GM06990 (cell line): Measurements from ENCODE around the gene MBTD1.

Experiments
- DNase-seq: peaks from one replicate; pipeline ENCODE4 v3.0.0-alpha.2; 2011; ENCODE audit not compliant: insufficient read length; ENCODE audit errors: extremely low read depth
- H3K27me3 ChIP-seq: replicated peaks from 2 replicates; pipeline ENCODE4 v1.6.0; 2011; ENCODE audit warnings: low read length; ENCODE audit not compliant: control insufficient read depth, insufficient read depth
- H3K36me3 ChIP-seq: 2 replicates; pipeline ENCODE4 v1.5.1; 2011; ENCODE audit warnings: low read length; ENCODE audit not compliant: control insufficient read depth, insufficient read depth
- H3K4me3 ChIP-seq: replicated peaks from 2 replicates; pipeline ENCODE4 v1.5.1; 2011; ENCODE audit warnings: low read depth, mild to moderate bottlenecking, control low read depth, low read length
- TF ChIP-seq, protein P1 (sequence below): IDR thresholded peaks from 2 replicates; pipeline ENCODE4 v1.5.1; 2011; ENCODE audit warnings: low read length, control low read depth, mild to moderate bottlenecking, inconsistent platforms; ENCODE audit not compliant: insufficient read depth, poor library complexity, severe bottlenecking

The MBTD1 gene

DNA sequence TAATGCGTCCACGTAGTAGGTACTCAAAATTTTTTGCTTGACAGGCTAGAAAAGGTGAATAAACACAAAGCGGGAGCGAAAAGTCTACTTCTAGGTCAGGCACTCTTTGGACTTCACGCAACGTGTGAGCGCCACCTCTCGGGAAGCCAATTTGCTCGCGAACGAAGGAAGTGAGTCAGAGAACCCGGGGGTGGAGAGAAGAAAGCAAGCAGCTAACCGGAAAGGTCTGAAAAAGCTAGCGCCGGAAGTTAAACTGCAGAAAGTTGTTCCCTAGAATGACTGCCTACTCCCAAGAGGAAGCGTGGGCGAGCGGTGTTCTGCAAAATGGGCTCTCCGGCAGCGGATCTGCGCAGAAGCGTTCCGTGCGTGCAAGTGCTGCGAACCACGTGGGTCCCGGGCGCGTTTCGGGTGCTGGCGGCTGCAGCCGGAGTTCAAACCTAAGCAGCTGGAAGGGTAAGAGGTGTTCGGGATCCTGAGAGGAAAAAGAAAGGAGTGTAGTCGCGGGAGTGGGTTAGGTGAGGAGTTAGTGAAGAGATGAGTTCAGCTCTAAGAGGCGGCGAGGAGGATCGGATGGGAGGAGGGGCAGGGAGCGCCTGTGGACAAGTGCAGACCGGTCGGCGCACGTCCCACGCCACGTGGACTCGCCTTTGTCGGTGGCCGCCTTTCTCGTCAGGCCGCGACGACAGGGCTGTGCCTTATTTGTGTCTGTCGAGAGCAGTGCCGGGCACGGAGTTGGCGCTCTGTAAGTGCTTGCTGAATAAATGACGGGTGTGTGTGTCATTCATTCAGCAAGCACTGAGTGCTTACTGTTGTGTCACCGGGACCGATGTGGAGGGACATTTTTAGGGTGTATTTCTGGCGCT, 106.4 kb downstream of the MBTD1 start, which contains the start of gene NME1:
NME1 (plus strand) TSS at position 350 of the 863 bp plus-strand sequence. CDS start 2,096 bp downstream, outside the sequence.
- TF ChIP-seq, protein P1, sequence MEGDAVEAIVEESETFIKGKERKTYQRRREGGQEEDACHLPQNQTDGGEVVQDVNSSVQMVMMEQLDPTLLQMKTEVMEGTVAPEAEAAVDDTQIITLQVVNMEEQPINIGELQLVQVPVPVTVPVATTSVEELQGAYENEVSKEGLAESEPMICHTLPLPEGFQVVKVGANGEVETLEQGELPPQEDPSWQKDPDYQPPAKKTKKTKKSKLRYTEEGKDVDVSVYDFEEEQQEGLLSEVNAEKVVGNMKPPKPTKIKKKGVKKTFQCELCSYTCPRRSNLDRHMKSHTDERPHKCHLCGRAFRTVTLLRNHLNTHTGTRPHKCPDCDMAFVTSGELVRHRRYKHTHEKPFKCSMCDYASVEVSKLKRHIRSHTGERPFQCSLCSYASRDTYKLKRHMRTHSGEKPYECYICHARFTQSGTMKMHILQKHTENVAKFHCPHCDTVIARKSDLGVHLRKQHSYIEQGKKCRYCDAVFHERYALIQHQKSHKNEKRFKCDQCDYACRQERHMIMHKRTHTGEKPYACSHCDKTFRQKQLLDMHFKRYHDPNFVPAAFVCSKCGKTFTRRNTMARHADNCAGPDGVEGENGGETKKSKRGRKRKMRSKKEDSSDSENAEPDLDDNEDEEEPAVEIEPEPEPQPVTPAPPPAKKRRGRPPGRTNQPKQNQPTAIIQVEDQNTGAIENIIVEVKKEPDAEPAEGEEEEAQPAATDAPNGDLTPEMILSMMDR = peak; percentile 85
- DNase-seq = peak; percentile 99
- H3K36me3 ChIP-seq = peaks cover 9% of the 10 kb centered on the region
- peak within 1 kb of the TSS; percentile 86 for H3K4me3 ChIP-seq
- no peaks in the 10 kb centered on the region for H3K27me3 ChIP-seq

GRCh38 chr17:51152766-51153209, 107.1 kb downstream of the MBTD1 start:
- Histone ChIP-seq H3K27me3 (no peaks in the 10 kb centered on the region), H3K36me3 (peaks cover 9% of the 10 kb centered on the region), H3K4me3 (peak overlapping the region; percentile 52)
- no peak for DNase-seq
- TF ChIP-seq, protein P1 = no peak

DNA sequence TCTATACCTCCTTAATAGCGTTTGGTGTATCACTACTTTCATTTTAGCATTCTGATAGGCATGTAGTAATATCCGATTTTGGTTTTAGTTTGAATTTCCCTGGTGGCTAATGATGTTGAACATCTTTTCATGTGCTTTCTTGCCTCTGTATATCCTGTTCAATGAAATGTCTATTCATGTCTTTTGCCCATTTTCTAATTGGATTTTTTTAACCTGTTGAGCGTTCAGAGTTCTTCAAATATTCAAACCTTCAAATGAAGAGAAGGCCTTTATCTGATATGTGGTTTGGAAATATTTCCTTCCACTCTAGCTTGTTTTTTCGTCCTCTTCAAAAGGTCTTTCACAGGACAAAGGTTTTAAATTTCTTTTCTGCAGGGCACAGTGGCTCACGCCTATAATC, 108.9 kb downstream of the MBTD1 start:
- Histone ChIP-seq H3K27me3 (no peaks in the 10 kb centered on the region), H3K36me3 (no peaks in the 10 kb centered on the region; the same call in 1 of the 2 replicates), H3K4me3 (no peak overlapping the region)
- TF ChIP-seq, protein P1 = no peak
- DNase-seq = no peak

DNA sequence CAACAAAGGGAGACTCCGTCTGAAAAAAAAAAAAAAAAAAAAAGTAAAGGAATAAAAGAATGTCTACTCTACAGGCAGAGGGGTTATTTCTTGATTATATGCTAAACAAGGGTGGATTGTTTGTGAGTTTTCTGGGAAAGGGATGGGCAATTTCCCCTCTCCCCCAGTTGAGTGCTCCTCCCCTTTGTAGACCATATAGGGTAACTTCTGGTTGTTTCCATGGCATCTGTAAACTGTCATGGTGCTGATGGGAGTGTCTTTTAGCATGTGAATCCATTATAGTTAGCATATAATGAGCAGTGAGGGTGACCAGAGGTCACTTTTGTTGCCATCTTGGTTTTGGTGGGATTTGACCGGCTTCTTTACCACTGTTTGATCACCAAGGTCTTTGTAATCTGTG, 110.7 kb downstream of the MBTD1 start:
- no peaks in the 10 kb centered on the region for H3K36me3 ChIP-seq
- TF ChIP-seq, protein P1 = no peak
- DNase-seq = no peak
- H3K27me3 ChIP-seq = no peaks in the 10 kb centered on the region
- no peak overlapping the region for H3K4me3 ChIP-seq

- TF ChIP-seq, protein P1 = no peak
- no peak for DNase-seq
- Histone ChIP-seq H3K4me3 (no peak overlapping the region), H3K27me3 (no peaks in the 10 kb centered on the region), H3K36me3 (no peaks in the 10 kb centered on the region)
Observed at GRCh38 chr17:51147650-51148049, 112.2 kb downstream of the MBTD1 start.
